Ammon's horn (tissue), 1 donor: ENCODE results near the gene E2F1.

Experiments
- DNase-seq: peaks from one replicate; pipeline ENCODE4 v3.0.0-alpha.2; 2016; ENCODE audit warnings: low spot score

The E2F1 gene

GRCh38 chr20:33687993-33688937, 2.1 kb upstream of the E2F1 start:
- DNase-seq: no peak

GRCh38 chr20:33687370-33687915, 1.3 kb upstream of the E2F1 start:
- no peak for DNase-seq

DNA sequence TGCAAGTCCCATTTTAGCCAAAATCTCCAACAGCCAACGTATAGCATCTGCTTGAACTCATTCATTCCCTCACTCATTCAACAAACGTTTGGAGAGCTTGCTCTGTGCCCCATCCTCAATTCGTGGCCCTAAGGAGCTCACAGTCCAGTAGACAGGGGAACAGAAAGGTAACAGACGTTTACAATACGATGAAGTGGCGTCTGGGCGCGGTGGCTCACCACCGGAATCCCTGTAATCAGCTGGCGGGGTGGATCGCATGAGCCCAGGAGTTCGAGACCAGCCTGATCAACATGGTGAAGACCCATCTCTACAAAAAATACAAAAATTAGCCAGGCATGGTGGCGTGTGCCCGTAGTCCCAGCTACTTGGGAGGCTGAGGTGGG, 790 bp upstream of the E2F1 start:
- DNase-seq: no peak

GRCh38 chr20:33685328-33686099, 671 bp downstream of the E2F1 start:
- peak; percentile 3 for DNase-seq

- no peak for DNase-seq
Measured at GRCh38 chr20:33684533-33685327, 1.5 kb downstream of the E2F1 start.

DNA sequence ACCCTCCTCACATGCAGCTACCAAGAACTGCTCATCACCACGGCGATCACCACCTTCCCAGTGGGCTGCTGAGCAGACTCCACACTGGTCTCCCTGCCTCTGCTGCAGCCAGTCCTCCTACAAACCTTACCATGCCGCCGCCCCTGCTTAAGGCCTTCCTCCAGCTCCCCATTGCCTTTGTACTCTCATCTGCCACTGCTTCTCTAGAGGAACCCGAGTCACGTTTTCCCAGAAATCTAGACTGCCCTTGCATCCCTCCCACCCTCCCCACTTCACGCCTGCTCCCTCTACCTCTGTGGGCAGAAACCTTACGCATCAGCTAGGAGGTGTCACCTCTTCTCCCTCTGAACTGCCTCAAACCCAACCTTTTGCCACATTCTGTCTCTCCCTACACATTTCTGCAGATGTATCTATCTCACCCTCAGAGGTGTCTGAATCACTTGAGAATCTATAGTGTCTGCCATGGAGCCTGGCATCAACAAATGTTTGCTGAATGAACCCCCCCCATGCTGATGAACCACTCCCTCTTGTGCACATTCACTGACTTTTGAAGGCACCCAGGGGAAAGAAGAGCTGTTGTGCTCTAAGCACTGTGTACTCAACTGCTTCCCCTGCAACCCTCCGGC, 4.3 kb downstream of the E2F1 start:
- no peak for DNase-seq

GRCh38 chr20:33681288-33681687, 4.9 kb downstream of the E2F1 start:
- DNase-seq: no peak

- DNase-seq: no peak
Measured at GRCh38 chr20:33680686-33681085, 5.5 kb downstream of the E2F1 start.

DNA sequence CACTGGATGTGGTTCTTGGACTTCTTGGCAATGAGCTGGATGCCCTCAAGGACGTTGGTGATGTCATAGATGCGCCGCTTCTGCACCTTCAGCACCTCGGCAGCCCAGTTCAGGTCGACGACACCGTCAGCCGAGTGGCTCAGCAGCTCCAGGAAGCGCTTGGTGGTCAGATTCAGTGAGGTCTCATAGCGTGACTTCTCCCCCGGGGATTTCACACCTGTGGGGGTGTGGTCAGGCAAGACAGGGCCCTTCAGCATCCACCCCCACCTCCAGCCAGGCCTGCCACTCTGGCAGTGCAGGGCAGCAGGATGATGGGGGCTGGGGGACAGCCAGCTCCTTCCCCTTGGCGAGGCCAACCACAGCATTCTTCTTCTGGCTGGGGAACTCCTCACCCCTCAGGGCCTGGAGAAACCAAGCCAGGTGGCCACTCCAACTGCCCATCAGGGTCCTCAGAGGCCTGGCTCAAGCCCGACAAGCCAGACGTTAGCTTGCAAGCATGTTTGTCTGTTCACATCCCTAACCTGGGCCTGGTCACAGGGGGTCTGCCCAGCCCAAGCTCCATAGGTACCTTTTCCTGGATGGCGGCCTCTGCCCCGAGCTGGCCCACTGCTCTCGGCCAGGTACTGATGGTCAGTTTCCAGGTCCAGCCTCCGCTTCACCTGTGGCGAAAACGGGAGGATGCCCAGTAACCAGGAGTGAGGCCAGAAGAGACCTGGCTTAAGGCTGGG, 6.3 kb downstream of the E2F1 start:
- DNase-seq: no peak

- DNase-seq: no peak
Measured at GRCh38 chr20:33677991-33678702, 8.0 kb downstream of the E2F1 start.

DNA sequence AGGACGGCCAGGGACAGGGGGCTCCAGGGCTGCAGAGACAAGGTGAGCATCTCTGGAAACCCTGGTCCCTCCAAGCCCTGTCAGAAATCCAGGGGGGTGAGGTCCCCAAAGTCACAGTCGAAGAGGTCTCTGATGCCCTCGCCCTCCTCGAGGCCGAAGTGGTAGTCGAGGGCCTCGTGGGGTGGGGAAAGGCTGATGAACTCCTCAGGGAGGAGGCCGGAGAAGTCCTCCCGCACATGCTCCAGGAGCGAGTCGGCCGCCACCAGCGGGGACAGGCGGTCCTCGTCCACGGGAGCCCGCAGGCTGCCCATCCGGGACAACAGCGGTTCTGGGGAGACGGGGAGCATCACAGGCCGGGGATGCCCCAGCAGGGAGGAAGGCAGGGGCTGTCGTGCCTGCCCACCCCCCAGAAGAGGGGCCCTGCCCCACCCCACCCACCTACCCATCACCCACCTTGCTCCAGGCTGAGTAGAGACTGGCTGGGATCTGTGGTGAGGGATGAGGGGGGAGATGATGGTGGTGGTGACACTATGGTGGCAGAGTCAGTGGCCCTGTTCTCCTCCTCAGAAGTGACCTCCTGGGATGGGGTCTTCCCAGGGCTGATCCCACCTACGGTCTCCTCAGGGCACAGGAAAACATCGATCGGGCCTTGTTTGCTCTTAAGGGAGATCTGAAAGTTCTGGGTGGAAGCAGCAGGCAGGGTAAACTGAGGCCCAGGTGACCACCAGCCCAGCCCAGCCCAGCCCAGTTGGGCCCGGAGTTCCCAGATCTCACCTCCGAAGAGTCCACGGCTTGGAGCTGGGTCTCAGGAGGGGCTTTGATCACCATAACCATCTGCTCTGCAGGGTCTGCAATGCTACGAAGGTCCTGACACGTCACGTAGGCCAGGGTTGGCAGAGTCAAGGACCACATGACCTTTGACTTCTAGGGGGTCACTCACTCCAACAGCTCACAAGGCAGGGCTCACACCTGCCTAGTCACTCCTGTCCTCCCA, 9.2 kb downstream of the E2F1 start:
- no peak for DNase-seq

DNA sequence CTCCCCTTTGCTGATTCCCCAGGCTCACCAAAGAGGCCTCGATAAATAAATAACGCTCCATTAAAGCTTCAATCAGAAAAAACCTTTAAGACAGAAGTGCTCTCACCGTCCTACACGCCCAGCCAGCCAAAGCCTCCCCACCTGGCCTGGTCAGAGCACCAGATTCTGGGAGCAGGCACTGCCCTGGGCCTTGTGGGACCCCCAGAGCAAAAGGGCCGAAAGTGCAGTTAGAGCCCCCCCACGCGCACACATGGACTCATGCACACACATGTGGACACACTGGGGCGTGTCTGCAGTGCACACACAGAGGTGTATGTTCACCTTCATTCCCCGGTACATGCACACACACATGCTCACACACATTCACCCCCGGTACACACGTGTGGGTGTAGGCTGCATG, 10.1 kb downstream of the E2F1 start:
- no peak for DNase-seq

GRCh38 chr20:33675136-33675959, 10.8 kb downstream of the E2F1 start:
- no peak for DNase-seq

GRCh38 chr20:33674294-33675135, 11.7 kb downstream of the E2F1 start, which contains the start of gene NECAB3:
Gene NECAB3, minus strand, starts transcription at chr20:33674428. Its CDS starts 76 bp downstream, at chr20:33674352.
- peak; percentile 85 for DNase-seq

GRCh38 chr20:33673410-33674293, 12.5 kb downstream of the E2F1 start:
- DNase-seq: no peak

- no peak for DNase-seq
Measured at GRCh38 chr20:33673114-33673409, 13.1 kb downstream of the E2F1 start.
